HT1080 (cell line): ENCODE results near the gene VPS13D. TPM values are rescaled to one million over a fixed set of nuclear protein-coding genes. Genes with fewer than 3 reads are reported as not detected.

Experiments used
- small RNA-seq: library from RNA; depleted of rRNA; stranded (forward); fragments of <200 nt; gene quantifications from one replicate; pipeline ENCODE3, GENCODE V24; 2014
- total RNA-seq: library from RNA; depleted of rRNA; stranded (reverse); fragments of >200 nt; shearing (Covaris generic); gene quantifications from 2 replicates; pipeline ENCODE4 v1.2.3, GENCODE V29; 2014; rRNA removed

The VPS13D gene
- total RNA-seq, 1 experiment from 2014 or later = 12.7 TPM

Small RNA genes lying within 50 kb of the gene (small RNA-seq; reads per million reads assigned to genes)
- gene MIR4632 (not detected), gene RF00156 (not detected), gene SNORA59A (not detected)

Other genes starting within 250 kb of the VPS13D start
- gene MFN2, start 249.6 kb upstream of the VPS13D start, total RNA-seq = 76.2 and 78.2 TPM in 2 replicates
- 30.4 and 34.2 TPM in 2 replicates for gene MIIP, start 210.5 kb upstream of the VPS13D start, total RNA-seq
- gene TNFRSF8, start 166.7 kb upstream of the VPS13D start, total RNA-seq = 6.1 and 7.7 TPM in 2 replicates
- 0.16 and 0.17 TPM in 2 replicates for gene TNFRSF1B, start 63.0 kb upstream of the VPS13D start, total RNA-seq